Activated CD4-positive, CD25-positive, alpha-beta regulatory T cell (primary cell): Measurements from ENCODE around the gene SCN9A.
"Not testable (repeated sequence)": the region's sequence is repeated elsewhere in the genome, so short reads cannot be mapped to it uniquely, and the experiment has no call there.

Experiments
- DNase-seq, 4 experiments: peaks; one replicate each; lab custom pipeline; 2025; lab: John Stamatoyannopoulos, UW

Gene SCN9A

DNA sequence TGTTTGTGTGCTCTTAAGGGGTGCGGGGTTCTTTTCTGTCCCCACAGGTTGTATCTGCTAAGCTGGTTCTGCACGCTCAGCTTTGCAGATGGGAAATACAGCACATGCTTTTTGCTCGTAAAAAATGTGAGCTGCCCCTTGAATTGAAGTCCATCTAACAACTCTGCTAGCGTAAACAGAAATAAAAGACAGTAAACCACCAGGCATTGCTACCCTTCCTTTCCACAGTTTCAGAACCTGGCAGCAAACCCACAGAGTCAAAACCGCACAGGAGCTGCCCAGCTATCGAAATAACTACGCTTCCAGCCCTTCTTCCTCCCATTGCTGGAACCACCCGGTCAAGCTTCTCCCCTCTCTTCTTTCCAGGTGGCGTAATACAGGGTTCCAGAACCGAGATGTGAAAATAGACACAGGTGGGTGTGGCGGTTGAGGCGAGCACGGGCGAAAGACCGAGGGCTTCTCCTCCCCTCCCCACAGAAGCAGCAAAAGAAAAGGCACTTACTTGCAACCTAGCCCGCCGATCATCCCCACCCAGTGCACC lies 479 bp downstream of the SCN9A start:
- DNase-seq = no peak

DNA sequence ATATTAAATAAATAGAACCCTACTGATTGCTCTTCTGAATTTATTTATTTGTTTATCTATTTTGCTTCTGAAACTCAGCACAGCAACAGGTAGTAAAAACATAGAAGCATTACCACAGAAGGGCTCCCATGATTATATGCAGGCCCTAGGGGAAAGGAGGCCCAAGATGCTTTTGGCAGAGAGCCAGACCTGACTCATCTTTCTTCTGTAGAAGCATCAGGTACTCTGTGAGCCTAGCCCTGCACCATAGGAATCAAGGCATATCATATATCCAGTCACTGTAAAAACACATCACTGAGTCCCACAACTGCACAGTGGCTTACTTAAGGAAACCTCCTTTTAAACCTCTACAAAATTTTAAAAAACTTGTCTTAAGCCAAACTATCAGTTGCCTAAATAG lies 1.8 kb downstream of the SCN9A start:
- no peak for DNase-seq

DNA sequence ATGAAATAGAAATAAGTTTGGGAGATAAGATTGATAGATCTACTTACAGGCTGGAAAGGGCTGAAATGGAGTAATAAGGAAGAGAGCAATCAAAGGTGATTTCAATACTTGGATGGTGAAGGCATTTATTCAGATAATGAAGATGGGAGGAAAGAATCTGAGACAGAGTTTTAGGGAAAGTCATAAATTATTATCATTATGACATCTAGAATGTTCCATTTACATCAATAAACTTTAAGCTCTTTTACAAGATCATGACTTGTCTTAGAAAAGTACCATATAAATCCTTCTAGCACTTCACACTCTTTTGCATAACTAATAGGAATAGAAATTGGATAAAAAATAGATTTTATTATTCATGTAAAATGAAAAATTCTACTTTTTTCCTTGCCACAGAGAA lies 2.2 kb downstream of the SCN9A start:
- no peak for DNase-seq

DNA sequence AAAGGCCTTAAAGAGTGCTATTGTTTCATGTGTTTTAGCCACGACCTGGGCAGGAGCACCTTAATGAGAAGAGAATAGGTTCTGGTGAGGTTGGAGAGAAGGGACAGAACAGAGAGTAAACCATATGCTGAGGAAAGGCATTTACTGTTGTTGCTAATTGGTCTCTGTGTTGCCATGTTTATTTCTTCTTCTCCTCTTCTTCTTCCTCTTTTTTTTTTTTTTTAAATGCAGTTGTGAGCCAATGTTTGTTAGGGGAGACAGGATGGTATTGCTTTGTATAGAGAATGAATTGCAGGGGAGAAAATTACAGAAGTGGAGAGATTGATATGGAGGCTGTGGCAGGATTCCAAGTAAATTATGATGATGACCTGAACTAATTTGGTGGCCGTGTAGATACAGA lies 2.6 kb downstream of the SCN9A start:
- DNase-seq = no peak

DNA sequence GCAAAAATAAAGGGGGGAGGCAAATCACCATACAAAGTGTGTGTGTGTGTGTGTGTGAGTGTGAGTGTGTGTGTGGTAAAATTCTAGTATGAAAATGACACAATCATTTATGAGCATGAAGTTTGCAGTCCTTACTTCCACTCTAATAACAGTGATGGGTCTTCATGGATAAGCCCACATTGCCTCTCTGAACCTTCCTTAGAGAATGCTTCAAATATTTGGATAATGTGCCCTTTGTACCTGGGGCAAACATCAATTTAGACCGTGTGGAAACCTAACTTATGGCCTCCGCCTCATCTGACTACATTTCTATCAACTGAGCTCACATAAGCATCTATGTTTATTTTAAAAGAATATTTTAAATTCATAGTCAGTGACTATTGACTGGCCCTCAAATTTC lies 3.7 kb downstream of the SCN9A start:
- DNase-seq = no peak

DNA sequence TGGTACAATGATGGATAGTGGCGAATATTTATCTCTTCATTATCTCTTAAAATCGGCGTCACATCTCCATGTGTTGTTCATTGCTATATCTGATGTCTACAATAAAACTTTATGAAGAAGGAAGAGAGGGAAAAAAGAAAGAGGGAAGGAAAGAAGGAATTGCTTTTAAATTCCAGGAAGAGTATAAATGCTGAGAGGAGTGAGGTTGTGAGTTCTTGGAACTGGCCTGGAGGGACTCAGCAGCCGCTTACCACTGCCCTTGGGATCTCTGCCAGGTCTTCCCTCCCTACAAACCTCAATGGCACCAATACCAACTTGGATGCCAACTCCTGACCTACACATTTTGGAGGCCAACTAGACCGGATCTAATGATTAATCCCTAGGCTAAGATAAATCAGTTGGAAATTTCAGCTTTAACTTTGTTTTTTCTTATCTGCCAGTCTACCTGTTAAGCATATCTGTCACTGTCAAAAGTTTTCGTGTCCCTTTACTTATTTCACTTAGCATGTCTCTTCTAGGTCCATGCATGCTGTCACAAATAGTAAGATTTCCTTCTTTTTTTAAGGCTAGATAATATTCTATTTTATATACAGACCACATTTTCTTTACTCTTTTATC lies 9.8 kb downstream of the SCN9A start:
- no peak for DNase-seq

DNA sequence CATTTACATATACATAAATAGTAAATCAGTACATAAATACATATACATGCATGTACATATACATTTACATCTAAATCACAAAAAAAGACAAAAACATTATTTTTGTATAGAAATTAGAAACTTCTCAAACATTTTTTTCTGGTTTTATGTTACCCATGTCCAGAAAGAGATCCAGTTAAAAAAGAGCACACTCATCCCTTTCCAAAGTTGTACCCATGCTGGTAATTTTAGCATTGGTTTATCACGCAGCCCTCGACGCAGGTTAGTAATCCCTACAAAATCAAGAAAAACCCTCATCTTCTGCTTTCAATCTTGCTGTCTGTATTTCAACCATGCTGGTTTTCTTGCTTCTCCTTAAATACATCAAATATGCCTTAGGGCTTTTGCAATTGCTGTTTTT lies 10.5 kb downstream of the SCN9A start:
- DNase-seq = no peak

DNA sequence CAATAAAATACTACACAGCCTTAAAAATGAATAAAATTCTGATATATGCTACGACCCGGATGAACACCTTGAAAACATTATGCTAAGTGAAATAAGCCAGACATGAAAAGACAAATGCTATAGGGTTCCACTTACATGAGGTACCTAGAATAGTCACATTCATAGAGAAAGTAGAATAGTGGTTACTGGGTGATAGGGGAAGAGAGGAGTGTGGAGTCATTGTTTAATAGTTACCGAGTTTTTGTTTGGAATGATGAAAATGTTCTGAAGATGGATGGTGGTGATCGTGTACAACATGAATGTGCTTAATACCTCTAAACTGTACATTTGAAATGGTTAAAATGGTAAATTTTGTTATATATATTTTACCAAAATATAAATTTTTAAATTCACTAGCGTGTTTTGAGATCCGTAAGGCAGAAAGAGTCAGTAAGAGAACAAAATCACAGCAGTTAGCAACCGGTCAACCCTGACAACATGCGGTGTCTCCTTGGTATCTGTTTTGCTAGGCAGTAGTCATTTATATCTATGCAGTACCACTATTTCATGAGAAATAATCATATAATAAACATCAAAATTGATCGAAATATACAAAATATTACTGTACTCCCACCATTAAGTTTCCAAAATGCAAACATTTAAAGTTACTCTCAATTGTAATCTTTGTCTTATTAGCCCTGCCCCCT lies 11.1 kb downstream of the SCN9A start:
- DNase-seq = no peak

DNA sequence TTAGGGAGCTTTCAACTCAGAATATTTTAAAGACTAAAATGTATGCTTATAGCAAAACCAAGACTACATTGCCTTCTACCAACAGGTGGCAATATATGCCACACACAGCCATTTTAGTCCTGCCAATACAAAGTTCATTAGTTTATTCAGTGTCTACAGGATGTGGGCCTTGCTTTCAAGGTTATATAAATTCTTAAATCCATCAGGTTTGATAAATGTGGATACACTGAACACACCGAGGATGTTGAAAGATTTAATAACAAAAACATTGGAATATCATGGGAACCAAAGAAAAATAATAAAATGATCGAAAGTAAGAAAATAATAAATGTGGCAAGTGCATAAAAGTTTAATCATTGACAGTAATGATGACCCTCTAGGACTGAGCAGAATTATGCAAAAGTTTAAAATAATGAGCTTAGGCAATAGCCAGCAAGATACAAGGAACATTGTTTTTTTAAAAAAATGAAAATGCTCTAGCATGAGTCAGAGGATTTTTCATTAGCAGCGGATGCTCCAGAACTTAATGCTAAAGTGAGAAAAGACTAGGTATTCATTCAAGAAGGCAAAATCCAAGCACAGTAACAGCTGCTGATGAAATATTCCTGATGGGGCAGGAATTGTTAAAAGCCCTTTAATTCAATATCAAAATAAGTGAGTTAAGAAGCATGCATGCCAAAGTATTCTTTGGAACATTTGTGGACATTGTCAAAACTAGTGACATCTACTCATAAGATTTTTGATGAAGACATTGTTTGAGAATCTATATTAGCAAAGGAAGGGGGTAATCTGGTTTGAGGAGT lies 14.2 kb downstream of the SCN9A start:
- DNase-seq = no peak

DNA sequence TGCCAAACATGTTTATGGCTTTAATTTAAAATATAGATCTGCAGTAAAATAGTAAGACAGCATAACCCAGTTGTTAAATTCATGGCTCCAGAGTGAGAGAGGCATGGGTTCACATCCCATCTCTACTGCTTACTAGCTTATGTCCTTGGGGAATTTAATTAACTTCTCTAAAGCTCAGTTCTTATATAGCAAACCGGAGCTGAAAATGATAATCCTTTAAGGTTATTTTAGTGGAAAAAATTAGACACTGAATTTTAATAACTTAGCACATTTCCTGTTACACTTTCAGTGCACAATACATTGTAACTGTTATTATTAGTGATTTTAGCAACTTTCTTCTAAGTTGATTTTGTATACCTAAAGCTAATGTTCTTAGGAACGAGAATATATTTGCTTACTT lies 14.8 kb downstream of the SCN9A start:
- no peak for DNase-seq

DNA sequence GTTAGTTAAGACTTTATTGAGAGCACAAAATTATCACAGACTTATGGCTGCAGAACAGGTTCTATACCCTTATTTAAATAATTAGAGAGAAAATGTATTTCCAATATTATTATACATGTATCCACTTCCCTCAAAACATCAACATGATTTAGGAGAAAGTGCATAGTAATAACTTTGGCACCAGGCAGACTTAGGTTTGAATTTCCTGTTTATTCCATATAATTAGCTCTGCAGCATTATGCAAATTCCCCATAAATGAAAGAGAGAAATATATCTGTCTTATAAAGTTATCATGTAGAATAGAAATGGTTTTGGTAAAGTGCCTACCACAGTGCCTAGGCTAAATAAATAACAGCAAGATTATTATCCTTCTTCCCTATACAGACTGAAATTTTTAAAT lies 15.3 kb downstream of the SCN9A start:
- no peak for DNase-seq

DNA sequence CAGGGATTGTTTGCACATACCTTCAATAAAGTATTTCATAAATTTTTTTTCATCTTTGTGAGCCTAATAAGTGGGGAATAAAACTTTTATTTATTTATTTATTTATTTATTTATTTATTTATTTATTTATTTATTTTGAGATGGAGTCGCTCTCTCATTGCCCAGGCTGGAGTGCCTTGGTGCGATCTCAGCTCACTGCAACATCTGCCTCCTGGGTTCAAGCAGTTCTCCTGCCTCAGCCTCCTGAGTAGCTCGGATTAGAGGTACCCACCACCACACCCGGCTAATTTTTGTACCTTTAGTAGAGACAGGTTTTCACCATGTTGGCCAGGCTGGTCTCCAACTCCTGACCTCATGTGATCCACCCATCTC lies 17.8 kb downstream of the SCN9A start:
- DNase-seq = not testable (repeated sequence)

DNA sequence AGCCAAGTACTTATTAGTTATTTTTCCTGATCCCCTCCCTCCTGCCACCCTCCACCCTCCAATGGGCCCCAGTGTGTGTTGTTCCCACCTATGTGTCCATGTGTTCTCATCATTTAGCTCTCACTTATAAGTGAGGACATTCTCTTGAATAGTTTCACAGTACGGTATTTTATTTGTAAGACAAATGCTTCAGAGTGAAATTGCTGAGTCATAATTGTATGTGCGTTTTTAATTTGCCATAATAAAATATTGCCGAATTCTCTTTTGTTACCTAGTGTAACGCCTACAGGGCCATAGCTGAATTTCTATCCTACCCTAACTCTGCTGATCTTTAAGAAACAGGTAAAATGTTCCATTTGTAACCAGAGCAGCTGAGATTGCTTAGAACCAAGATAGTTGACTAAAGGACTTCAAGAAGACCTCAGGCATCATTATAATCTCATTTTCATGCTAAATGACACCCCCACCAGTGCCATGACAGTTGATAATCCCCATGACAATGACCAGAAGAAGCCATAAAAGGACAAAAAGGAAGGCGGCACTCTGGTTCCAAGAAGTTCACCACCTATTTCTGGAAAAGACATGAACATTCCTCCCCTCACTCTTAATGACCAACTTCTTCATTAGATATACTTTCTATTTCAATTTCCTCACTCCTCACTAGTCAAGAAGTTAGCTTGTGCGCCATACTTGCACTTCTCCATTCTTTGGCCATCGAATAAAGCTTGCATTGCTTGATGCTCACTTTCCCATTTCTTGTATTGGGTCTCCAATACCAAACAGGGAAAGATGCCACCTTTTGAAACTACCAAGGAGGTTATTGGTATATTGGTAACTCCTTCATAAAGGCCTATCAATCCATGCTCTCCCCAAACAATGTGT lies 18.4 kb downstream of the SCN9A start:
- DNase-seq = no peak

DNA sequence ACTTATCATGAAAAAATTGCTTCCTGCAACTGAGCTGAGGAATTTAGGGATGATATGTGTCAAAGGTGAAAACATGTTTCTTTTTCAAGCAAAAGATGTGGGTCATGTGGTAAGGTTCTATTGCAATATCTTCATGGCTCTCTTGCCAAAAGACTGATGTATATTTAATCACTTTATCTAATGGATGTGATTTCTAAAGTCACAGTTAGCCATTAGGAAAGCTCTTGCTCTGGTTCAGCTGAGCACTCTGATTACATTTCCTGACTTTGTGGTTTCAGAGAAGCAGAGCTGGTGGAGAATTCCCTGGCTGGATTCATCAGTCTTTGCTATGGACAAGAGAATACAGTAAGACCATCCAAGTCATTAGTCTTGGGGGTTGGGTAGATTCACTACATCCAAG lies 24.4 kb downstream of the SCN9A start:
- no peak for DNase-seq

DNA sequence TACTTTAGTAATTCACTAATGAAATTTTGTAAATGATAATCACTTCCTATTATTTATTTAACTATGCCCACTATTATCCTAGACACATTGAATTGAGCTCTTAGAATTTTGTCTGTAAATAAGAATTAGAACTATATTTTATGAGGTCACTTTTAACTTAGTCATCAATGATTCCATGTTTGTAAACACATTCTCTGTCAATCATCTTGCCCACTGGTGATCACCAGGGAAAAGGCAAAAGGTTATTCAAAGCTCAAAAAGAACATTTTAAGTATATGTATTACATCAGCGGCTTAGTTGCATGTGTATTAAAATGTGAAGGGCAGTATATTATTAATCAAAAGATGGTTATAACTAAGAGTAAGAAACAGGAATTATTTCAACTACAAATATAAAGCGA lies 25.2 kb downstream of the SCN9A start:
- no peak for DNase-seq

DNA sequence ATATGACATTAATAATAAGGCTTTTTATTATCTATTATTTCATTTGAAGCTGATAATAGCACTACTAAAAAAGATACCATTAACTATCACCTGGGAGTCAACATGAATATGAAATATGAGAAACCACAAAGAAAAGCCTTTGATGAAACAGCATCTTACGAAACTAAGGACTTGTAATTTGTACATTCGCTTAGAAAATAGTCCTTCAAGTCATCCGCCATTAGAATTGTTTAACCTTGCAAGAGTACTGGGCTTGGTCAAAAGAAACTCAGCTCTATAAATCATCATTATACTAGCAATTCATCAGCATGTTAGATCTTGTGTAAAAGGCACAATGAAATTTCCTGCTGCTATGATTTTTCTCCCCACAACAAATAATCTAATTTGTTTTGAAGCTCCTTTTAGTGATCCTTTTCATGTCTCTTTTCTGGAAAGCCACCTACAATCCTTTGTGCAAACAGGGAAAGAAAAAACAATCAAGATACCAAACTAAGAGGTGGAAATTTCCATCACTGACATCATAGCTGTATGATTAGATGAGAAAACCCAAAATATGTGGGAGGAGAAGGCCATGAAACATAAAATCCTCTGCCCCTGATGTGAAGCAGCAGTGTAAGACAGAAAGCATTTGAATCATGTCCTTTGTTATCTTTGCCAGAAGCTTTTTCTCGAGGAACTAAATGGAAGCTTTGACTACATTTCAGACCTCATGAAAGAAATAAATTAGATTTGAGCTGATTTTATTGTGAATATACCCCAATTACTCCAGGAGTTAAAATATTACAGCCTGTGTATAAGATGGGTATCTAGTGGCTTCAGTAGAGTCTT lies 31.2 kb downstream of the SCN9A start:
- DNase-seq = no peak

DNA sequence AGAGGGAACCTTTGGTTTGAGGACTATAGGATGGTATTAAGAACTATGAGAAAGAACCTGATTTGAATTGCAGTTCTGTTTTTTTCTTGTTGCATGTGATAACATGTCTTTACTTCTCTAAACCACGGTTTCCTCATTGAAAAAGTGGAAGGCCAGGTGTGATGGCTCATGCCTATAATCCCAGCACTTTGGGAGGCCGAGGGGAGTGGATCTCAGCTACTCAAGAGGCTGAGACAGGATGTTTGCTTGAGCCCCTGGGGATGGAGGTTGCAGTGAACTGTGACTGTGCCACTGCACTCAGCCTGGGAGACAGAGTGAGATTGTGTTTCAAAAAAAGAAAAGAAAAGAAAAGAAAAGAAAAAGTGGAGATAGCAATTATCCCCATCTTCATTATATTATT lies 32.3 kb downstream of the SCN9A start:
- DNase-seq = no peak

DNA sequence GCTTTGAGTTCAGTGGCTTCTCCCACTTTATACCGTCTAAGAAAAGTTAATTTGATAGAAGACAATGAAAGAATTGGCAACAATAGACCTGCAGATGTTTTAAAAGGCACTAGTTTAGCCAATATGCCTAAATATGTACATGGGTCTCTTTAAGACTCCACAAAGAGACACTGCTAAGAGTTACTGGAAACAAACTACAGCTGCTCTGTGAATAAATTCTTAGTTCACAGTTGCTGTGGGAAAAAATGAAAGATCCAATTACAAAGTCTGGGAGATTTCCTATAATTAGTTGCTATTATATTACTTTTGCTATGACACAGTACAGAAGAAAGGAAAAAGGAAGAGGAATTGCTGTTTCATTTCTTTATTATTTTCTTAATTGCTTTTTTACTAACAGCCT lies 34.3 kb downstream of the SCN9A start:
- no peak for DNase-seq

DNA sequence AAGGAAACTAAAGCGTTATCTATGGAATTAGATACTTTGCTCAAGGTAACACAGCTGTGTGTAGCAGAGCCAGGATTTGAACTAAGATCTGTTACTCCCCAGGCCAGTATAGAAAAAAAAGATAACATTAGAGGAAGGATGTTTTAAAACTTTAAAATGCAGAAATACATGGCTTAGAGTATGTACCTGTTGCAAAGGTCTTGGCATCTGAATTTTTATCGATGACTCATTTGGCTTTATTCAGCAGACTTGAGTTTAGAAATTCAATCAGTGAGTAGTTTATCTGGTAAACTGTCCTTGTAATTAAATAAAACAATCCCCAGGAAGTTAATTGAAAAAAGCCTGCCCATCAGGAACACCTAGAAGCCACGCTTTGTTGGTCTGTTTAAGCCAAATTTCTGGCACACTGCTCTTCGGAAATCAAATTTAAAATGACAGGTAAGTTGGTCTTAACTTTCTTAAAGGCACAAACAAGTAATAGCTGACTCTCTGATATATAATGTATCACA lies 36.9 kb downstream of the SCN9A start:
- DNase-seq = no peak

DNA sequence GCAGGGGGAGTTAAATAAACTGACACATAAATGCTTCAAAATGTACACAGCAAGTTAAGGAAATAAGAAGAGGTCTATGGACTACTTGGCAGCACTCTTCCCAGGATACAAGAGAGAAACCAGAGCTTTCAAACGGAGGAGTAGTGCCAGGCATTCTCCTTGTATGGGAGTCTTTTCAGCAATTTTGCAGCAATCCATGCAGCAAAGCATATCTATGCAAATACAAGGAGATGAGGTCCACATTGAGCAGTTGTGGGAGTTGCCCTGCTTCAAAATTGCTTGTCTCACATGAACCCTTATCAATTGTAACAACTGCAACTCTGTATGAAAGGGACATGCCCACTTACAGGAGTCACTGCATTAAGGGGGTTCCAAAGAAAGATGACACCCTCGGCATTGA lies 37.8 kb downstream of the SCN9A start:
- no peak for DNase-seq

DNA sequence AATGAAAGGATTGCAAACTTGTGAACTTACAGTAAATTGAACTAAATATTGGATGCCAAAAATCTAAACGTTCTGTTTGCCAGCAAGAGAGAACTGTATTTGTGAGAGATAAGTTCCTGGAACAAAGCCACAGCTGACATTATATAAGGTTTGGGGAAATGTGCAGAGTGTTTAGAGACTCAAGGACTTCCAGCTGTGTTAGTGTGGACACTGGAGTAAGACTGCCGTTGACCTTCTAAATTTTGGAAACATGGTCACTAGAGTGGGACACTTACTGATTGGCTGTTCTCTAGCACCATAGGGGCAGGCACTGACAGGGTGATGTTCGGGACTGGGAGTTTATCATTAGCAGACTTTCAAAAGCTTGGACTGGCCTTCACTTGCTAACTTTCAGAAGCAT lies 40.5 kb downstream of the SCN9A start:
- DNase-seq = no peak
